Small intestine (tissue), 7 donors: Measurements from ENCODE around the gene GLIS2. TPM values are rescaled to one million over a fixed set of nuclear protein-coding genes. Genes with fewer than 3 reads are reported as not detected.

Source experiments
- DNase-seq, 2 donors: peaks; one replicate each; pipeline versions ENCODE4 v3.0.0 to v3.0.0-alpha.2; 2013
- FAIRE-seq: peaks from 2 replicates; lab custom pipeline; 2012; peaks lifted over from hg19 to GRCh38; lab: Jason Lieb, UNC
- H3K27ac ChIP-seq, 3 donors: one replicate each; pipeline ENCODE4 v1.5.1; 2013; ENCODE audit warnings: low read length in 2 of 3, mild to moderate bottlenecking in 2 of 3, control low read depth in 1 of 3, inconsistent platforms in 1 of 3, low read depth in 1 of 3, moderate library complexity in 1 of 3
- H3K27me3 ChIP-seq, 3 donors: one replicate each; pipeline ENCODE4 v1.6.1; 2013; ENCODE audit warnings: low read length in 3 of 3, inconsistent platforms in 1 of 3; ENCODE audit not compliant: control insufficient read depth in 3 of 3, insufficient read depth in 3 of 3
- H3K36me3 ChIP-seq, 3 donors: one replicate each; pipeline ENCODE4 v1.6.1; 2013; ENCODE audit warnings: low read length in 3 of 3, inconsistent platforms in 1 of 3, low read depth in 1 of 3, mild to moderate bottlenecking in 1 of 3, moderate library complexity in 1 of 3; ENCODE audit not compliant: control insufficient read depth in 3 of 3, insufficient read depth in 2 of 3
- H3K4me1 ChIP-seq, 3 donors: one replicate each; pipeline ENCODE4 v1.6.1; 2013; ENCODE audit warnings: low read length in 2 of 3, inconsistent platforms in 1 of 3, low read depth in 1 of 3, mild to moderate bottlenecking in 1 of 3, moderate library complexity in 1 of 3; ENCODE audit not compliant: control insufficient read depth in 3 of 3, insufficient read depth in 2 of 3
- H3K4me3 ChIP-seq, 3 donors: one replicate each; pipeline ENCODE4 v1.5.1; 2013; ENCODE audit warnings: low read length in 3 of 3, control low read depth in 1 of 3, inconsistent platforms in 1 of 3, low read depth in 1 of 3, mild to moderate bottlenecking in 1 of 3, moderate library complexity in 1 of 3
- H3K9me3 ChIP-seq, 2 donors: one replicate each; pipeline ENCODE4 v1.6.1; 2013; ENCODE audit warnings: low read depth in 1 of 2, low read length in 1 of 2; ENCODE audit not compliant: control insufficient read depth in 2 of 2, insufficient read depth in 1 of 2
- WGBS, 3 donors: extraction: QIAGEN DNeasy Blood & Tissue Kit; methylation state at CpG; one replicate each; pipeline ENCODE4 v1.1.7; 2013; 5-methylcytosine and 5-hydroxymethylcytosine counted together
- polyA plus RNA-seq, 4 donors: library from polyadenylated mRNA; stranded (reverse) in 3 of 4; unstranded in 1 of 4; fragments of 200-250 nt in 3 of 4; fragments of 120-200 nt in 1 of 4; gene quantifications; one replicate each; pipeline versions ENCODE4 v1.2.1 to v1.2.3, GENCODE V29; 2013
- donor health status: healthy with polysubstance abuse.
- donor health status: control.
- donor health status: control.
- donor health status: Bipolar disorder and iron deficiency.
- donor health status: healthy.

The GLIS2 gene
- polyA plus RNA-seq, 4 donors: 0.22 to 14.3 (median 2.3) TPM

DNA sequence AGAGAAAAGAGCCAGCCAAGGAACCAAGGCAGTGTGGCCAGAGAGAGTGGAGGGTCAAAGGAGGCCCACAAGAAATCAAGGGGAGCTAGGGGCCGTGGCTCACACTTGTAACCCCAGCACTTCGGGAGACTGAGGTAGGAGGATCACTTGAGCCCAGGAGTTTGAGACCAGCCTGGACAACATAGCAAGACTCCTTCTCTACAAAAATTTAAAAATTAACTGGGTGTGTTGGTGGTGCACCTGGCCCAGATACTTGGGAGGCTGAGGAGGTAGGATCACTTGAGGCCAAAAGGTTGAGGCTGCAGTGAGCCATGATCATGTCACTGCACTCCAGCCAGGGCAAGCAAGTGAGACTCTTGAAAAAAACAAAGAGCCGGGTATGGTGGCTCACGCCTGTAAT is 24.2 kb upstream of the GLIS2 start:
- Histone ChIP-seq H3K4me1 (peaks cover 0 to 17% (median 0%) of the 10 kb centered on the region in 3 donors), H3K27me3 (no peaks in the 10 kb centered on the region), H3K36me3 (no peaks in the 10 kb centered on the region), H3K9me3 (no peaks in the 10 kb centered on the region), H3K4me3 (no peak overlapping the region), H3K27ac (no peak overlapping the region)
- WGBS, 3 donors: 88 to 96% (median 90%) methylated on average over 4 of the region's 4 CpGs
- FAIRE-seq (no peak), DNase-seq (no peak)

- H3K27ac ChIP-seq: peak overlapping the region in 1 of 3 donors; percentile 48
- 68 to 73% (median 72%) methylated on average over 14 of the region's 14 CpGs for WGBS, 3 donors
- no peaks in the 10 kb centered on the region for H3K36me3 ChIP-seq
- peaks cover 0 to 14% (median 0%) of the 10 kb centered on the region in 3 donors for H3K4me1 ChIP-seq
- no peaks in the 10 kb centered on the region for H3K27me3 ChIP-seq
- H3K9me3 ChIP-seq: no peaks in the 10 kb centered on the region
- no peak for DNase-seq
- no peak for FAIRE-seq
- no peak overlapping the region for H3K4me3 ChIP-seq
These were observed 22.6 kb upstream of the GLIS2 start for GRCh38 chr16:4293181-4293716.

DNA sequence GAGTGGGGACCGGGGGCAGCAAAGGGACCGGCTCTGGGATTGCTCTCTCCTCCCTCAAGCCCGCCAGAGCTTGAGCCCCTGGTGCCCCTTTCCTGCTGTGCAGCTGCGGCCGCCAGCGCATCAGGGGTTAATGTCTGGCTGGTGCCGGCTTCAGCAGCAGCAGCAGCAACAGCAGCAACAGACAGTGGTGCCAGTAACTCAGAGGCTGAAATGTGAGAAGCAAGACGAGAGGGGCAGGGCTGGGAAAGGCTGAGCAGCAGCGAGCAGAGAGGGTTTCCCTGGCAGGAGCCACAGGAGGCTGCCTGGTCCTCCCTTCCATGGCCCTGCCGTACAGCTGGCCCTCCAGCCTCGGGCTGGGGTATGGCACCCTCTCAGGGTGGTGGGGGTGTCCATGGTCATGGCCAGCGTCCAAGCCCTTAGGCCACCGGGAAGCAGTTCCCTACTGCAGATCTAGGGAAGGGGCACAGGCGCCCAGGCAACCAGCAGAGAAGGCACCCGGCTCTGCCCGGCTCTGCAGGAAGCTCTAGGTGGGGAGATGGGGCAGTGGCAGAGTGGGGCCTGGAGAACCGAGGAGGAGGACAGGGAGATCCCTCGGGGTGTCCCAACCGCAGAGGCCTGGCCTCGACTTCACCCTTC is 21.9 kb upstream of the GLIS2 start:
- no peaks in the 10 kb centered on the region for H3K36me3 ChIP-seq
- peaks cover 0 to 20% (median 0%) of the 10 kb centered on the region in 3 donors for H3K4me1 ChIP-seq
- FAIRE-seq: no peak
- peak overlapping the region in 1 of 3 donors; percentile 3 for H3K4me3 ChIP-seq
- no peaks in the 10 kb centered on the region for H3K9me3 ChIP-seq
- no peaks in the 10 kb centered on the region for H3K27me3 ChIP-seq
- WGBS, 3 donors: 24 to 33% (median 28%) methylated on average over 19 to 20 of the region's 20 CpGs
- DNase-seq: peak in 1 of 2 donors; percentile 60
- peak overlapping the region in 1 of 3 donors; percentile 48 for H3K27ac ChIP-seq

GRCh38 chr16:4295581-4295980 is 20.3 kb upstream of the GLIS2 start:
- peaks cover 0 to 26% (median 0%) of the 10 kb centered on the region in 3 donors for H3K4me1 ChIP-seq
- H3K4me3 ChIP-seq: no peak overlapping the region
- FAIRE-seq: no peak
- no peaks in the 10 kb centered on the region for H3K27me3 ChIP-seq
- 82 to 87% (median 85%) methylated on average over 6 of the region's 6 CpGs for WGBS, 3 donors
- no peak overlapping the region for H3K27ac ChIP-seq
- H3K9me3 ChIP-seq: no peaks in the 10 kb centered on the region
- no peak for DNase-seq
- H3K36me3 ChIP-seq: no peaks in the 10 kb centered on the region

GRCh38 chr16:4297480-4297879 is 18.4 kb upstream of the GLIS2 start:
- FAIRE-seq (no peak), DNase-seq (no peak)
- H3K9me3 ChIP-seq: no peaks in the 10 kb centered on the region
- H3K27me3 ChIP-seq: no peaks in the 10 kb centered on the region
- no peak overlapping the region for H3K4me3 ChIP-seq
- peaks cover 0 to 26% (median 0%) of the 10 kb centered on the region in 3 donors for H3K4me1 ChIP-seq
- WGBS, 3 donors: 91 to 93% (median 93%) methylated on average over 6 of the region's 6 CpGs
- peaks cover 0 to 10% (median 0%) of the 10 kb centered on the region in 3 donors for H3K36me3 ChIP-seq
- no peak overlapping the region for H3K27ac ChIP-seq

DNA sequence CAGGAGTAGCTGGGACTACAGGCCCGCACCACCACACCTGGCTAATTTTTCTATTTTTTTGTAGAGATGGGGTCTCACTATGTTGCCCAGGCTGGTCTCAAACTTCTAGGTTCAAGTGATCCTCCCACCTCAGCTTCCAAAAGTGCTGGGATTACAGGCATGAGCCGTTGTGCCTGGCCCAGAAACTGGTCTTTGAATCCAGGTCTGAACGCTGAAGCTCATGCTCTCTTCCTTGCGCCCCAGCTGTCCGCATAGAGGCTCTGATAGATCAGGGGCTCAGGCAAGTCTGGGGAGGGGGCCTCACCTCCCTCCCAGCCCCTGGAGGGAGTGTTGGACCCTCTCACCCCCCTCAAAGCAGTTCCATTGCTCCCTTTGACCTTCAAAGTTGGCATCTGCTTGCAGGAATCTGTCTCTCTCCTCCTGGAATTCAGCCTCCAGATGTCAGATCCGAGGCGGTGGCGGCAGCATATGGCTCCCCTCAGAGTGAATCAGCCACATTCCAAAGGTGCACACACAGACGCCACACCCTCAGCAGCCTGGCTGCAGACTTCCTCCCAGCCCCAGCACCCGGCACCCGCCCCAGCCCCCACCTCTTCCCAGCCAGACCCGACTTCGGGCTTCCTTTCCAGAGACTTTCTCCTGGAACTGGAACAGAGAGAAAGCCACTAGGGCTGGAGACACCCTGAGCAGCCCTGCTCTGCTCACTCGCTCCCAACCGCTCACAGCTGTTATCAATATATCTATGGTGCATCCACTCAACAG is 16.9 kb upstream of the GLIS2 start:
- FAIRE-seq: no peak
- Histone ChIP-seq H3K36me3 (peaks cover 0 to 13% (median 0%) of the 10 kb centered on the region in 3 donors), H3K4me1 (peaks cover 0 to 19% (median 0%) of the 10 kb centered on the region in 3 donors), H3K9me3 (no peaks in the 10 kb centered on the region), H3K27me3 (no peaks in the 10 kb centered on the region), H3K27ac (peak overlapping the region; percentile 85 to 98 (median 95)), H3K4me3 (no peak overlapping the region)
- DNase-seq: peak; percentile 92 to 94
- 17 to 38% (median 27%) methylated on average over 15 of the region's 15 CpGs for WGBS, 3 donors

- no peaks in the 10 kb centered on the region for H3K9me3 ChIP-seq
- DNase-seq: no peak
- H3K4me3 ChIP-seq: no peak overlapping the region
- WGBS, 3 donors: 94 to 100% (median 100%) methylated on average over 4 of the region's 4 CpGs
- peaks cover 0 to 14% (median 0%) of the 10 kb centered on the region in 3 donors for H3K4me1 ChIP-seq
- no peak for FAIRE-seq
- peaks cover 0 to 30% (median 0%) of the 10 kb centered on the region in 3 donors for H3K36me3 ChIP-seq
- no peak overlapping the region for H3K27ac ChIP-seq
- H3K27me3 ChIP-seq: no peaks in the 10 kb centered on the region
These were observed 14.7 kb upstream of the GLIS2 start for GRCh38 chr16:4301177-4301576.

DNA sequence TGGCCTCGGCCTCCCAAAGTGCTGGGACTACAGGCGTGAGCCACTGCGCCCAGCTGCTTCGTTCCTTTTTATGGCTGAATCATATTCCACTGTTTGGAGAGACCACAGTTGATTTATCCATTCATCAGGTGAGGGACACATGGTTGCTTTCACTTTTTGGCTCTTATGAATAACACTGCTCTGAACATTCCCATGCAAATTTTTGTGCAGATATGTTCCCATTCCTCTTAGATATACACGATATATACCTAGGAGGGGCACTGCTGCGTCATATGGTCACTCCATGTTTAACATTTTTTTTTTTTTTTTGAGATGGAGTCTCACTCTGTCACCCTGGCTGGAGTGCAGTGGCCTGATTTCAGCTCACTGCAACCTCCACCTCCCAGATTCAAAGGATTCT is 13.9 kb upstream of the GLIS2 start:
- Histone ChIP-seq H3K36me3 (peaks cover 0 to 34% (median 0%) of the 10 kb centered on the region in 3 donors), H3K4me3 (no peak overlapping the region), H3K9me3 (no peaks in the 10 kb centered on the region), H3K4me1 (peaks cover 0 to 19% (median 0%) of the 10 kb centered on the region in 3 donors), H3K27me3 (no peaks in the 10 kb centered on the region), H3K27ac (no peak overlapping the region)
- FAIRE-seq (no peak), DNase-seq (no peak)
- whole genome bisulfite sequencing, 3 donors: 97 to 98% (median 98%) methylated on average over 6 of the region's 6 CpGs
